Adrenal gland (tissue), 12 donors: Measurements from ENCODE around the gene BAZ1A. TPM values are rescaled to one million over a fixed set of nuclear protein-coding genes. Genes with fewer than 3 reads are reported as not detected.

Source experiments
- DNase-seq, 7 donors: peaks; one replicate each; pipeline ENCODE4 v3.0.0-alpha.2; 2019 to 2020
- H3K27ac ChIP-seq, 5 donors: fragments of 200-600 bp; sonication (generic) in 4 of 5; 1 replicate in 3 of 5; 2 replicates in 2 of 5; pipeline versions ENCODE4 v1.5.1 to v1.8.0; 2016 to 2020; ENCODE audit warnings: mild to moderate bottlenecking in 1 of 5
- H3K27me3 ChIP-seq: fragments of 200-600 bp; 2 replicates; pipeline ENCODE4 v1.8.0; 2021
- H3K36me3 ChIP-seq, 2 donors: fragments of 200-600 bp; replicated peaks in 1 of 2; 1 replicate in 1 of 2; 2 replicates in 1 of 2; pipeline versions ENCODE4 v1.5.1 to v1.8.0; 2018 to 2022
- H3K4me1 ChIP-seq, 2 donors: fragments of 200-600 bp; replicated peaks in 1 of 2; 1 replicate in 1 of 2; 2 replicates in 1 of 2; pipeline versions ENCODE4 v1.5.1 to v1.8.0; 2018 to 2021
- H3K4me3 ChIP-seq, 4 donors: fragments of 200-600 bp; sonication (generic) in 3 of 4; one replicate each; pipeline ENCODE4 v1.5.1; 2016 to 2018
- H3K9me3 ChIP-seq, 3 donors: fragments of 200-600 bp; sonication (generic) in 1 of 3; replicated peaks in 1 of 3; 1 replicate in 2 of 3; 2 replicates in 1 of 3; pipeline versions ENCODE4 v1.5.1 to v1.8.0; 2016 to 2021
- POLR2A ChIP-seq, 2 donors: fragments of 450-650 bp; IDR thresholded peaks; one replicate each; pipeline ENCODE4 v1.6.1; 2017; ENCODE audit warnings: antibody characterized with exemption in 2 of 2, mild to moderate bottlenecking in 2 of 2, moderate library complexity in 1 of 2
- WGBS, 4 donors: extraction: QIAGEN DNeasy Blood & Tissue Kit in 2 of 4; methylation state at CpG; one replicate each; pipeline versions ENCODE4 v1.1.5 to v1.1.7; 2013 to 2017; 5-methylcytosine and 5-hydroxymethylcytosine counted together
- intact Hi-C, 2 donors: fragments of 100-400 bp; cut with DNase I; formaldehyde crosslinking; loops; one replicate each; pipeline versions ENCODE4 v1.14.1 to v1.15.0; 2022 to 2023
- polyA plus RNA-seq, 3 donors: library from polyadenylated mRNA; stranded (reverse); fragments of 200-250 nt in 2 of 3; fragments of 350-450 nt in 1 of 3; fragmentation: Illumina TruSeq in 1 of 3; extraction: RNeasy Lipid Tissue Mini Kit (QIAGEN cat#74804) in 1 of 3; gene quantifications; one replicate each; pipeline ENCODE4 v1.2.3, GENCODE V29; 2013 to 2014
- total RNA-seq, 9 donors: library from RNA; depleted of rRNA in 4 of 9; stranded (reverse); fragments of >200 nt in 4 of 9; fragments of 120-200 nt in 1 of 9; fragmentation: NEBNext Ultra II Directional in 1 of 9; extraction: Animal tissue kit (Norgen Biotek cat#: 25700) in 1 of 9; gene quantifications; one replicate each; pipeline versions ENCODE4 v1.1.0 to v1.2.4, GENCODE V29; 2013 to 2023
- TF ChIP-seq, protein P1 (sequence below), 6 experiments: fragments of 450-650 bp in 4 of 6; fragments of 200-600 bp in 2 of 6; sonication (generic) in 1 of 6; IDR thresholded peaks; 1 replicate in 5 of 6; 2 replicates in 1 of 6; pipeline versions ENCODE4 v1.5.1 to v1.8.0; 2016 to 2021; ENCODE audit warnings: antibody characterized with exemption in 6 of 6, mild to moderate bottlenecking in 2 of 6, moderate library complexity in 1 of 6
- donor health status: healthy with polysubstance abuse.
- donor health status: Bipolar disorder and iron deficiency.
- donor health status: DM: yes; HTN: yes; CAD: no.
- donor health status: DM: no; HTN: no; CAD: no.
- donor health status: DM: no; HTN: no; CAD: no.
- donor health status: DM: yes; HTN: yes; CAD: no.

BAZ1A gene
- total and polyA plus RNA-seq, 12 donors = 8.5 to 33.0 (median 14.4) TPM

DNA sequence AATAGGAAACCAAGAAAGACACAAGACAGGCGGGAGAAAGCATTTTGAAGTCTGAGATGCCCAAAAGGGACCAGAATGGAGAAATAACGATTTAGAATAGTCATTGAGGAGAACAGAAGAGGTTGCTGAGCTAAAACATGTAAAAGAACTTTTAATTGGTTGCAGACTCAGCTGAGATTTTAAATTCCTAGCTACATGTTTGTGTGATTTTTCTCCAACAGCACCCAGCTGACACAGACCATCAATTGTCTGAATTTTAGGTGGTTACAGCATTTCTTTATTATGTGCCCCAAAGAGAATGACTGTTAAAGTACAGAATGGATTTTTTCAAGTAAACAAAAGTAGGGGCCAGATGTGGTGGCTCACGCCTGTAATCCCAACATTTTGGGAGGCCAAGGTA is 50.3 kb downstream of the BAZ1A start:
- TF ChIP-seq, protein P1, sequence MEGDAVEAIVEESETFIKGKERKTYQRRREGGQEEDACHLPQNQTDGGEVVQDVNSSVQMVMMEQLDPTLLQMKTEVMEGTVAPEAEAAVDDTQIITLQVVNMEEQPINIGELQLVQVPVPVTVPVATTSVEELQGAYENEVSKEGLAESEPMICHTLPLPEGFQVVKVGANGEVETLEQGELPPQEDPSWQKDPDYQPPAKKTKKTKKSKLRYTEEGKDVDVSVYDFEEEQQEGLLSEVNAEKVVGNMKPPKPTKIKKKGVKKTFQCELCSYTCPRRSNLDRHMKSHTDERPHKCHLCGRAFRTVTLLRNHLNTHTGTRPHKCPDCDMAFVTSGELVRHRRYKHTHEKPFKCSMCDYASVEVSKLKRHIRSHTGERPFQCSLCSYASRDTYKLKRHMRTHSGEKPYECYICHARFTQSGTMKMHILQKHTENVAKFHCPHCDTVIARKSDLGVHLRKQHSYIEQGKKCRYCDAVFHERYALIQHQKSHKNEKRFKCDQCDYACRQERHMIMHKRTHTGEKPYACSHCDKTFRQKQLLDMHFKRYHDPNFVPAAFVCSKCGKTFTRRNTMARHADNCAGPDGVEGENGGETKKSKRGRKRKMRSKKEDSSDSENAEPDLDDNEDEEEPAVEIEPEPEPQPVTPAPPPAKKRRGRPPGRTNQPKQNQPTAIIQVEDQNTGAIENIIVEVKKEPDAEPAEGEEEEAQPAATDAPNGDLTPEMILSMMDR (IDR thresholded peaks at IDR 0.05) = no peak
- no peak for TF ChIP-seq POLR2A (IDR thresholded peaks at IDR 0.05)
- 92 to 98% (median 96%) methylated on average over 3 of the region's 3 CpGs for WGBS, 4 donors
- intact Hi-C loops = no loop called here
- Histone ChIP-seq H3K4me1 (no peaks in the 10 kb centered on the region), H3K4me3 (no peak overlapping the region), H3K9me3 (no peaks in the 10 kb centered on the region), H3K27ac (no peak overlapping the region), H3K27me3 (no peaks in the 10 kb centered on the region), H3K36me3 (no peaks in the 10 kb centered on the region)
- no peak for DNase-seq

GRCh38 chr14:34824256-34824655 is 50.9 kb downstream of the BAZ1A start:
- H3K4me3 ChIP-seq = no peak overlapping the region
- DNase-seq = no peak
- H3K9me3 ChIP-seq = no peaks in the 10 kb centered on the region
- H3K27ac ChIP-seq = no peak overlapping the region
- no peaks in the 10 kb centered on the region for H3K36me3 ChIP-seq
- no peaks in the 10 kb centered on the region for H3K27me3 ChIP-seq
- TF ChIP-seq, protein P1 (IDR thresholded peaks at IDR 0.05) = no peak
- TF ChIP-seq POLR2A (IDR thresholded peaks at IDR 0.05) = no peak
- intact Hi-C loops = no loop called here
- no peaks in the 10 kb centered on the region for H3K4me1 ChIP-seq
- WGBS, 4 donors = 84 to 100% (median 93%) methylated on average over 1 of the region's 1 CpG

DNA sequence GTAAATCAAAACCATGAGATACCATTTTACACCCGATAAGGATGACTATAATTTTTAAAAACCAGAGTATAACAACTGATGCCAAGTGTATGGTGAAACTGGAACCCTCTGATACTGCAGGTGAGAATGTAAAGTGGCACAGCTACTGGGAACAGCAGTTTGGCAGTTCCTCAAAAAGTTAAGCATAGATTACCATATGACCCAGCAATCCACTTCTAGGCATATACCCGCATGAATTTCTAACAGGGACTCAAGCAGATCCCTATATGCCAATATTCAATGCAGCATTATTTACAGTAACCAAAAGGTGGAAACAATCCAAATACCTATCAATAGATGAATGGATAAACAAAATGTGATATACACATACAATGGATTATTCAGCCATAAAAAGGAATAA is 57.4 kb downstream of the BAZ1A start:
- 87 to 96% (median 90%) methylated on average over 2 of the region's 2 CpGs for WGBS, 4 donors
- no peaks in the 10 kb centered on the region for H3K27me3 ChIP-seq
- no peaks in the 10 kb centered on the region for H3K36me3 ChIP-seq
- H3K27ac ChIP-seq = no peak overlapping the region
- H3K4me1 ChIP-seq = peaks cover 0 to 3% of the 10 kb centered on the region in 2 donors
- H3K9me3 ChIP-seq = no peaks in the 10 kb centered on the region
- TF ChIP-seq, protein P1 (IDR thresholded peaks at IDR 0.05) = no peak
- TF ChIP-seq POLR2A (IDR thresholded peaks at IDR 0.05) = no peak
- H3K4me3 ChIP-seq = no peak overlapping the region
- no peak for DNase-seq
- intact Hi-C loops = no loop called here

DNA sequence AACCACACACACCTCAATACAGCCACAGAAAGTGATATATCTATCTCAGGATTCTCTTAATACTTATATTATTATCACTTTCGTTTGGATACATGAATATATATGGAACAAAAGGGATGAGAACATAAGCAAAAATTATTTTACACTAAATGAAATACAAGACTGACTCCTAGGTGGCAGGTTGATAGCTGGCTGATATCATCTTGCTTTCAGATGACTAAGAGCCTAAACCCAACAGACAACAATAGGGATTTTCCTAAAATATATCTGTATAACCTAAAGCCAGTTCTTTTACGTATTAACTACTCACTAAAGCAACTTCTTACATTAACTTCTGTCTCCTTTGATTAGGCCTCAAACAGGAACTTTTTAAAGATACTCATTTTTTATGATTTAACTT is 65.1 kb downstream of the BAZ1A start:
- Histone ChIP-seq H3K4me3 (no peak overlapping the region), H3K27me3 (no peaks in the 10 kb centered on the region), H3K36me3 (no peaks in the 10 kb centered on the region), H3K27ac (no peak overlapping the region), H3K4me1 (no peaks in the 10 kb centered on the region), H3K9me3 (no peaks in the 10 kb centered on the region)
- TF ChIP-seq, protein P1 (IDR thresholded peaks at IDR 0.05) = no peak
- TF ChIP-seq POLR2A (IDR thresholded peaks at IDR 0.05) = no peak
- WGBS, 4 donors = 38 to 62% (median 56%) methylated on average over 2 of the region's 2 CpGs
- intact Hi-C loops = no loop called here
- no peak for DNase-seq
